ENCODE data around the gene CBFA2T3. TPM values are rescaled to one million over a fixed set of nuclear protein-coding genes. Genes with fewer than 3 reads are reported as not detected.

CBFA2T3 gene
- total RNA-seq, 1 donor from 2014 or later: not detected

DNA sequence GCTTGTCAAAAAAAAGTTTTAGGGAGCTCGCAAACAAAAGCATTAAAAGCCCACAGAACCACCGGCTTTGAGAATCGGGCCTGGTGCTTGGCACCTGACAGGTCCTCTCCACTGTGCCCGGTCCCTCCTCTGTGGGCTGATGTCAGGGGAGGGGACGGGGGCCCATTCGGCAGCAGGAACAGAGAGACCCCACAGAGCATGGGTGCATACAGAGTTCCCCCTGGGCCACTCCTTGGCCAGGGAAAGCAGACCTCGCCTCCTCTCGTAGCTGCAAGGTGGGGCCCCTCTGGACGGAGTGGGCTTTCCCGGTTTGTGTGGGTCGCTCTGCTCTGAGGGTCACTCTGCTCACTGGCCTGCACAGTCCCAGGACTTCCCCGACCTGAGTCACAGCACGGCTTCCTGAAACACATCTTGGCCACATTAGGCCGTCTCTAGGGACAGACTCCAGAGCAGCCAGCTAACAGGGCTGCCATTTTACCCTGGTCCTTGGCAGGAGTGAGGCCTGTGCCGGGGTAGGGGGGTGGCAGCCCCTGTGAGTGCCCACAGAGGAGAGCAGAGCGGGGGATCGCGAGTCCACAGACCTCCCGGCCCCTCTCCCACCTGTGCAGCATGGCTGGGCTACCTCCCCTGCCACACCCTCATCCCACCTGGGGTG lies 11.1 kb downstream of the CBFA2T3 start:
- H3K9me3 Mint-ChIP-seq (ENCODE audit: unreplicated experiment): no peaks in the 10 kb centered on the region
- no peak overlapping the region for H3K4me3 Mint-ChIP-seq (ENCODE audit: unreplicated experiment)
- no peaks in the 10 kb centered on the region for H3K4me1 Mint-ChIP-seq (ENCODE audit: unreplicated experiment)
- H3K27me3 Mint-ChIP-seq (ENCODE audit: unreplicated experiment): peaks cover 15% of the 10 kb centered on the region
- H3K27ac Mint-ChIP-seq (ENCODE audit: unreplicated experiment): no peak overlapping the region
- DNase-seq (ENCODE audit: extremely low spot score, unreplicated experiment): no peak
- TF ChIP-seq, protein P1, sequence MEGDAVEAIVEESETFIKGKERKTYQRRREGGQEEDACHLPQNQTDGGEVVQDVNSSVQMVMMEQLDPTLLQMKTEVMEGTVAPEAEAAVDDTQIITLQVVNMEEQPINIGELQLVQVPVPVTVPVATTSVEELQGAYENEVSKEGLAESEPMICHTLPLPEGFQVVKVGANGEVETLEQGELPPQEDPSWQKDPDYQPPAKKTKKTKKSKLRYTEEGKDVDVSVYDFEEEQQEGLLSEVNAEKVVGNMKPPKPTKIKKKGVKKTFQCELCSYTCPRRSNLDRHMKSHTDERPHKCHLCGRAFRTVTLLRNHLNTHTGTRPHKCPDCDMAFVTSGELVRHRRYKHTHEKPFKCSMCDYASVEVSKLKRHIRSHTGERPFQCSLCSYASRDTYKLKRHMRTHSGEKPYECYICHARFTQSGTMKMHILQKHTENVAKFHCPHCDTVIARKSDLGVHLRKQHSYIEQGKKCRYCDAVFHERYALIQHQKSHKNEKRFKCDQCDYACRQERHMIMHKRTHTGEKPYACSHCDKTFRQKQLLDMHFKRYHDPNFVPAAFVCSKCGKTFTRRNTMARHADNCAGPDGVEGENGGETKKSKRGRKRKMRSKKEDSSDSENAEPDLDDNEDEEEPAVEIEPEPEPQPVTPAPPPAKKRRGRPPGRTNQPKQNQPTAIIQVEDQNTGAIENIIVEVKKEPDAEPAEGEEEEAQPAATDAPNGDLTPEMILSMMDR (IDR thresholded peaks at IDR 0.05): no peak
- H3K36me3 Mint-ChIP-seq (ENCODE audit: unreplicated experiment): no peaks in the 10 kb centered on the region

GRCh38 chr16:88965411-88965810 lies 11.6 kb downstream of the CBFA2T3 start:
- no peaks in the 10 kb centered on the region for H3K9me3 Mint-ChIP-seq (ENCODE audit: unreplicated experiment)

GRCh38 chr16:88964636-88965035 lies 12.4 kb downstream of the CBFA2T3 start:
- no peak overlapping the region for H3K27ac Mint-ChIP-seq (ENCODE audit: unreplicated experiment)
- peaks cover 20% of the 10 kb centered on the region for H3K27me3 Mint-ChIP-seq (ENCODE audit: unreplicated experiment)
- no peak overlapping the region for H3K4me3 Mint-ChIP-seq (ENCODE audit: unreplicated experiment)
- no peak for DNase-seq (ENCODE audit: extremely low spot score, unreplicated experiment)
- no peaks in the 10 kb centered on the region for H3K9me3 Mint-ChIP-seq (ENCODE audit: unreplicated experiment)
- TF ChIP-seq, protein P1 (IDR thresholded peaks at IDR 0.05): no peak
- H3K4me1 Mint-ChIP-seq (ENCODE audit: unreplicated experiment): no peaks in the 10 kb centered on the region
- H3K36me3 Mint-ChIP-seq (ENCODE audit: unreplicated experiment): no peaks in the 10 kb centered on the region

More at GRCh38 chr16:88965411-88965810, 11.6 kb downstream of the CBFA2T3 start:
- H3K4me3 Mint-ChIP-seq (ENCODE audit: unreplicated experiment): no peak overlapping the region
- no peaks in the 10 kb centered on the region for H3K36me3 Mint-ChIP-seq (ENCODE audit: unreplicated experiment)
- DNase-seq (ENCODE audit: extremely low spot score, unreplicated experiment): no peak
- H3K27ac Mint-ChIP-seq (ENCODE audit: unreplicated experiment): no peak overlapping the region
- TF ChIP-seq, protein P1 (IDR thresholded peaks at IDR 0.05): no peak
- H3K4me1 Mint-ChIP-seq (ENCODE audit: unreplicated experiment): no peaks in the 10 kb centered on the region
- H3K27me3 Mint-ChIP-seq (ENCODE audit: unreplicated experiment): peaks cover 17% of the 10 kb centered on the region

GRCh38 chr16:88963583-88963982 lies 13.4 kb downstream of the CBFA2T3 start:
- H3K36me3 Mint-ChIP-seq (ENCODE audit: unreplicated experiment): no peaks in the 10 kb centered on the region
- H3K9me3 Mint-ChIP-seq (ENCODE audit: unreplicated experiment): no peaks in the 10 kb centered on the region

GRCh38 chr16:88962478-88963152 lies 14.4 kb downstream of the CBFA2T3 start:
- H3K9me3 Mint-ChIP-seq (ENCODE audit: unreplicated experiment): no peaks in the 10 kb centered on the region
- H3K27me3 Mint-ChIP-seq (ENCODE audit: unreplicated experiment): peaks cover 26% of the 10 kb centered on the region
- TF ChIP-seq, protein P1 (IDR thresholded peaks at IDR 0.05): no peak
- H3K4me1 Mint-ChIP-seq (ENCODE audit: unreplicated experiment): no peaks in the 10 kb centered on the region
- DNase-seq (ENCODE audit: extremely low spot score, unreplicated experiment): no peak
- H3K36me3 Mint-ChIP-seq (ENCODE audit: unreplicated experiment): no peaks in the 10 kb centered on the region
- H3K4me3 Mint-ChIP-seq (ENCODE audit: unreplicated experiment): no peak overlapping the region
- no peak overlapping the region for H3K27ac Mint-ChIP-seq (ENCODE audit: unreplicated experiment)

More at GRCh38 chr16:88963583-88963982, 13.4 kb downstream of the CBFA2T3 start:
- peaks cover 26% of the 10 kb centered on the region for H3K27me3 Mint-ChIP-seq (ENCODE audit: unreplicated experiment)
- no peak overlapping the region for H3K4me3 Mint-ChIP-seq (ENCODE audit: unreplicated experiment)
- no peak for DNase-seq (ENCODE audit: extremely low spot score, unreplicated experiment)
- H3K4me1 Mint-ChIP-seq (ENCODE audit: unreplicated experiment): no peaks in the 10 kb centered on the region
- TF ChIP-seq, protein P1 (IDR thresholded peaks at IDR 0.05): no peak
- no peak overlapping the region for H3K27ac Mint-ChIP-seq (ENCODE audit: unreplicated experiment)
